ENCODE measurements around the gene ADRB1.
A peak's percentile ranks its signal among the peaks of the same experiment; 100 is the strongest.

ADRB1 gene

DNA sequence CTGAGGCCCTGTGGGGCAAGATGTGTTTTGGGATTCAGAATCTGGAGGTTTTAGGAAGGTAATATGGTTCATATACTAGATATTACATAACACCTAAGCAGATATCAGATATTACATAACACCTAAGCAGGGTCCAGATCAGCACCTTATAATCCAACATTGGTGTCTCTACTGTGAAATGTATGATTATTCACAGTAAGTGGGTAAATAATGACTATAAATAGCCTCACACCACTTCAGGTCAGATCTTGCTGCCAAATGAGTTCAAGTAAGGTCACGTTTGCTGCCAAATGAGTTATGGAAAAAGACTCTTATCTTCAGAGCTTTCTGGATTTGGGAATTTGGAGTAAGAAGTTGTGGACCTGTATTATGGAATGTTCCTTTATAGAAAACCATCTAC is 14.6 kb downstream of the ADRB1 start:
- DNase-seq = no peak

DNA sequence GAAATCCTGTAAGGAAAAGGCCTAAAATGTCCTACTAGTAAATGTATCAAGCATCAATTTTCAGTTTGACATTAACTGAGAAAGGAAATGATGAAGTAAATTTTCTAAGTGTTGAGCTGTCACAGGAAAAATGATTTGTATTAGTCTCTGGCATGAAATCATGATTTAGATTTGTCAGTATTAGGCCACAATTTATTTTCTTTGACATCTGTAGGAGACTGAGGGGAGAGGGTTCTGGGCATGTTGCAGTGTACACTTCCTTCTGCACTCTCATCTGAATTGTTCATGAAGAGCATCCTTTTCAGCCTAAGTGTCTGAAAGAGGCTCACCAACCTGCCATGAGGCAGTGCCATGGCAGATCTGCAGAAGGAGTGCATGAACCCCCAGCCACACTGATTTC is 15.9 kb downstream of the ADRB1 start:
- DNase-seq = no peak

DNA sequence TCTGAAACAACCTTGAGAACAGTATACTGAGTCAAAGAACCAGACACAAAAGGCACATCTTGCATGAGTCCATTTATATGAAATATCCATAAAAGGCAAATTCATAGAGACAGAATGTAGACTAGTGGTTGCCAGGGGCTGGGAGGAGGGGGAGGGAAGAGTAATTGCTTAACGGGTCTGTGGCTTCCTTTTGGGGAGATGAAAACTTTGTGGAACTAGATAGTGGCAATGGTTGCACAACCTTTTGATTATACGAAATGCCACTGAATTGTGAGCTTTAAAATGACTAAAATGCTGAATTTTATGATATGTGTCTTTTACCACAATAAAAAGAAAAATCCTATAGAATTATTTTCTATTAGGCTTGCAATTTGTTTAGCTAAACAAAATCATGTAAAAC is 16.8 kb downstream of the ADRB1 start:
- no peak for DNase-seq

DNA sequence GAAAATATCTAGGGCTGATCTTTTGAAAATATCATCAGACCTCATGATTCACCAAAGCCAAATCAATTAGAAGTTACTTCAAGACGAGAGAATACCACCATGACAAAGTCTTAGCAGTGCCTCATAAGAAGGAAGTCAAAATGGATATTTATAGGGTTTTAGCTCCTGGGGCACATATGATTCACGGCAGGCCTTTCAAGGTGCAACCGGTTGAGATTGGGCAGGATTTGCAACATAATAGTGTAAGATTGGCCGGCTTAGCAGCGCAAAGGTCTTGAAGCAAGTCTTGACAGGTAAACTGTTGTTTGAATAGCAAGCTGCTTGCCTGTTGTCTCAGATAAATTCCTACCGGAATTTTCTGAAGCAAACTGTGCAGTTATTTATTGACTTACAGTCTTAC is 17.5 kb downstream of the ADRB1 start:
- no peak for DNase-seq

DNA sequence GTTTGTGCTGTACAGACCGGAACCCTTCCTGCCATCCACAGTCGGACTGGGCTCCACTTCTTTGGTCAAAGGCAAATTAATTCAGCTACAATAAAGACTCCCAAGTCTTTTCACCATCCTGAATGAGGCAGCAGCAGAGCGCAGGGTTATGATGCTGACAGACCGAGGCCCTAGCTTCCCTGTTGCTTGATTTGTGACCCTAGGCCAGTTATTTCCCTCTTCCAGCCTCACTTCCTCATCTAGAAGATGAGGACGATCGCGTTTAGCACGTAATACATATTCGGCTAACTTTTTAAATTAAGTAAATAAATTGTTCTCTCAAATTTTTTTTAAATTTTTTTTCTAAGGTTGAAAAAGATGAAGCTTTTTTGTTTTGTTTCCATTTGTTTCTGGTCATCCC is 18.1 kb downstream of the ADRB1 start:
- no peak for DNase-seq

DNA sequence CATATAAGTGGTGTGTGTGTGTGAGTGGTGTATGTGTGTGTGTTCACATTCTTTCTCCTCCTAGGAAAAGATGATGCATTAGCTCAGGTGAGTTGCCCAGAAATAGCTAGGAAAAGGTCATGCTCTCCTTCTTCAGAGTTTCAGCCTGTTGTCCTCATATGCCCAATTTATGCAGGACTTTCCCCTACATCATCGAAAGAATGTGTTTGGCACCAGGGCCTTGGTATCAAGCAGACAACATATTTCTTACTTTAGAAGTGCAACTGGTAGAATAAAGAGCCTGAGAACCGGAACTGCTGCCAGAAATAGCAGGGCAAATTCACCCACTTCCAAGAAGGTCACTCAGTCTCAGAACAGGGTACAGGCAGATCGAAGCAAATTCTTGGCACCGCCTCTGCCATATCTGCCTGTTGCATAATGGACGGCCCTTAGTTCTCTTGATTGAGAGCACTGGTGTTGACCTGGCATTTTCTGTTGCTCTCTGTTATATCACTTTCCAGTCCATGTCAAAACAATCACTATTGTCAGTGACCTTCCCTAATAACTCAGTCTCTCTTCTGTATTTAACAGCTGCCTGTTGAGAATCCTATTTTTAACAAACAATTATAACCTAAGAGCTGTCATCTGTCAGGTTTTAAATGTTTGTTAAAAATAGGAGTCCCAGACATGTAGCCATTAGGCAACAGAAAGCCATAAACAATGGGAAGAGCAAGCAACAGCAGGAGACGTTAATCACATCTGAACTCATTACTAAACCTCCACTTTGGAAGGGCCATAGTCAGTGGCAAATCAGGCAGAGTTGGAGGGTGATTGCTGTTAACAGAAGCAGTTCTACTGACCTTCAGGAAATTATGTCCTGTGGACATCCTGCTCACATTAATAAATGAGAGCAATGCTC is 20.7 kb downstream of the ADRB1 start:
- no peak for DNase-seq

DNA sequence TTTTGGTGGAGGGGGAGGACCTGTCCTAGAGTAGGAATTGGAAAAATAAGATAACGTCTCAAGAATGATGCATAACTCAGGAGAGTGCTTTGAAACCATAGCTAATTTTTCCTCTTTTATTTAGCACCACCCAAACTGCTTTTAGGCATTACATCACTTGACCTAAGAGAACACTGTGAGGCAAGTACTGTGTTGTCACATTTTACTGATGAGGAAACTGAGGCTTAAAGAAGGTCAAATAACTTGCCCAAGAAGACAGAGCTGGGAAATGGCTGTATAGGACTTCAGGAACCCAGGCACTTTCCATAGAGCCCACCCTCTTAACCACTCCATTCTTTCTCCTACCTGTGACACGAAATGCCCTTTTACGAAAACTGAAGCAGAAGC is 21.4 kb downstream of the ADRB1 start:
- DNase-seq = no peak

DNA sequence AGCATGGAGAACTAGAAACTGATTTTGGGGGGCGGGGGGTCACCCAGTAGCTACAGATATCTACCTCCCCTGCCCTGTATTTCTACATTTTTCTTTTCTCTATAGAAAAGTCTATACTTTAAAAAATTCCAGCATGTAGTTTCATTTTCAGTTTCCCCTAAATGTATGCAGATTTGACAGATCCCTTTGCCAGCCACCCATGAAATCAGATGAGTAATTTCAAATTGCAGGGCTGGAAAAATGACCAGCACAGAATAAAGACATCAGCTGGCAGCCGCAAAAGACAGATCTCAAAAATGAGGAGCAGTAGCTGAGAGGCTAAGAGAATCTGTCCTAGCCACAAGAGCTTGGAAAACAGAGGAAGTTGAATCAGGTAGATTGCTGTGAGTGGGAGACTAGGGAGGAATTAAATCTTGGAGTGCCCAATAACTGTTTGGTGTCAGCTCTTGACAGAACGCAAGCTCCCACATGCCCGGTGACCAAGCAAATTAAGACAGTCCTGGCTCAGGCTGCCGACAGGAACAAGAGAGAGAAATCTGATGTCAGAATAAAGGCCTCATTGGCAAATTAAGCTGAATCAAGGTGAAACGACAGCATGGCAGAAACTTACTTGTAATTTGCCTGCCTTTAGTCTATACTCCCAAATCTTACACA is 24.5 kb downstream of the ADRB1 start:
- no peak for DNase-seq

DNA sequence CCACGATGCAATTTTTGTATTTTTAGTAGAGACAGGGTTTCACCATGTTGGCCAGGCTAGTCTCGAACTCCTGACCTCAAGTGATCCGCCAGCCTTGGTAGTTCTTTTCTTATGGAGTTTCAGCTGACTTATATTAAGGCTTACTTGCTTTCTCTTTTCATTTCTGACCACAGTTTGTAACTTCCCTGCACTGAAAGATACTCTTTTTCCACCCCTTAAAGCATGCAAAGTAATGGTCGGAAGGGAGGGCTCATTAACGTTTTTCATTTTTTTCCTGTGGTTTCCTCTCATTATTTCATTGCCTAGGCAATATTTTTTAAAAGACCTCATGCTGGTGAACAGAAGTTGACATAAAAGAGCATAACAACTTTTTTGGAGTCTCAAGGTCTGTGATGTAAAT is 27.0 kb downstream of the ADRB1 start:
- no peak for DNase-seq

DNA sequence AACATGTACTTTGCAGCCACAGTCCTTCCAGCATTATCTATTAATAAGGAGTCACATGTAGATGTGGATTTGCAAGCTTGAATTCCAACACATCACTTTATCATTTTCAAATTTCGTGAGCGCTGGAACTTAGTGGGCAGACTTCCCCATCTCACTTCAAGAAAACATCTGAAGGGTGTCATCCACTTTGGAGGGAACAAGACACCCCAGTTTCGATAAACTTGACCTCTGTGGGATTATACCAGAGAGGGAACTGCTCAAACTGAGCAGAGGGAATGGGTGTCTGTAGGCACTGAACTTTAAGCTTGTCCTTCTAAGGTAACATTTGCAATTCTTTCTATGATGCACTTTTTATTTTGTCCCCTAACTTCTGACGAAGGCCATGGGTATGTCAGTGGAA is 27.5 kb downstream of the ADRB1 start:
- no peak for DNase-seq

DNA sequence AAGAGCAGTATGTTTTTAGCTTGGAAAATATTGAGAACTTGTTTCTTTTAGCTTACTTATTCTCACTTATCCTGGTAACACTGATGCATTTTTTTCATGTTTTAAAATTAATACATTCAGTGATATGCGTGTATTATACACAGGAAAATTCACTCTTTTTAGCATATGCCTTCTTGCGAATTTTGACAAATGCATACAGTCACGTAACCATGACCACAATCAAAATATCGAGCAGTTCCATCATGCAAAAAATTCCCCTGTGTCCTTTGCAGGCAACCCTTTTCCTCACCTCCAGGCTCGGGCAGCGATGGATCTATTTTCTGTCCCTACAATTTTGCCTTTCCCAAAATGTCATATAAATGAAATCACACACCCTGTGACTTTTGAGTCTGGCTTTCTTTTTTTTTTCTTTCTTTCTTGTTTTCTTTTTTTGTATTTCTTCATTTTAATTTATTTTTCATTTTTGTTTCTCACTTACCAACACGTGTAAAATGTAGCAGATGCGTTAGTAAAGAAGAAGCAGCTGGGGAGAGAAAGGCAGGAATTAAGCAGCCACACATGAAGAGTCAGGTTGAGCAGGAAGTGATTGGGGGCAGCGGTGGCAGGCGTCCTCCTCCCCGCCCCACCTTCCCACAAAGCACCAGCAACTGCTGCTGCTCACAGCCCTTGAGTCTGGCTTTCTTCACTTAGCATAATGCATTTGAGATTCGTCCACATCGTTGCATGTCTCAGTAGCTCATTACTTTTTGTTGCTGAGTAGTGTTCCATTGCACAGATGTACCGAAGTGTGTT is 29.9 kb downstream of the ADRB1 start:
- peak; percentile 25 for DNase-seq

DNA sequence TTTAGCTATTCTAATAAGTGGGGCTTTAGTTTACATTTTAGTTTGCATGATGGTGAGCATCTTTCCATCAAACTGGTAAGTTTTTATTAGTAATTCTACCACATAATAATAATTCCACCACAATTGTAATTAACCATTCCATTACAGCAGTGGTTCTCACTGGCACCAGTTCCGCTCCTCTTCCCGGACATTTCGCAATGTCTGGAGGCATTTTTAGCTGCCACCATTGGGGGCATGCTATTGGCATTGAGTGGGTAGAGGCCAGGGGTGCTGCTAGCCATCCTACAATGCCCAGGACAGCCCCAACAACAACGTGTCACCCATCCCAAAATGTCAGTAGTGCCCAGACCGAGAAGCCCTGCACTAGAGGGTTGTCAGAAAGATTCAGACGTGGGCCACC is 31.4 kb downstream of the ADRB1 start:
- no peak for DNase-seq

DNA sequence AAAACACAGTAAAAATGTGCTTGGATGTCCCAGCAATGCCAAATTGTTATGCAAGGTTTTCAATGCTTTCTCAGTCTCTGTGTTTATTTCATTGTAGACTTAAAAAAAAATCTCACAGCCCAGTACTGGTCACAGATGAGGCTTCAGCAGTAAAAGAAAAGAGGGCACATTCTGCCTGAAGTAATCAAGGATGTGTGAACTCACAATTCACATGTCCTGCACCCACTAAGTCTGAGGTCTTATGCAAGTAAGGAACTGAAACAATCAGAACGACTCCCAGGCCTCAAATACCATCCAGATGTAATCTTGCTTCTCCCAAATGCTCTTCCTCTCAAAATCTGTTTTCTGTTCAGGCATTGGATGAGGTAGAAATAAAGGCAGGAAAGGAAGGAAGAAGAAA is 33.7 kb downstream of the ADRB1 start:
- DNase-seq = no peak

DNA sequence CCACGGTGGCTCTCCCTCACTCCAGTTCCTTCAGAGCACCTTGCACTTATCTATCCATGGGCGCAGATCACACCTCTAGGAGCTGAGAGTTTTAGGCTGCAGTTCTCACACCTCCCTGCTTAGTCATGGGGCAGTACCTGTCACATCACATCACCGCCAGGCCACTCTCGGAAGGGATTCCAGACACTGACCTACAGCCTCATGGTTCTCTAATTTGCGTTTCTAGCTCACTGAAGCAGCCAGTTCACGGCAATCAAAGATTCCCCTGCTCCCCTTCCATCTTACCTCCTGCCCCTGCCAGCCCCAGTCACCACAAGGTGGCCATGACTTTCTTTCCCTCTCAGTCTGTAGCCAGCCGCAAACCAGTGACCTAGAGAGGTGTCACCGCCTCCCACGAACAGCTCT is 34.2 kb downstream of the ADRB1 start:
- no peak for DNase-seq

DNA sequence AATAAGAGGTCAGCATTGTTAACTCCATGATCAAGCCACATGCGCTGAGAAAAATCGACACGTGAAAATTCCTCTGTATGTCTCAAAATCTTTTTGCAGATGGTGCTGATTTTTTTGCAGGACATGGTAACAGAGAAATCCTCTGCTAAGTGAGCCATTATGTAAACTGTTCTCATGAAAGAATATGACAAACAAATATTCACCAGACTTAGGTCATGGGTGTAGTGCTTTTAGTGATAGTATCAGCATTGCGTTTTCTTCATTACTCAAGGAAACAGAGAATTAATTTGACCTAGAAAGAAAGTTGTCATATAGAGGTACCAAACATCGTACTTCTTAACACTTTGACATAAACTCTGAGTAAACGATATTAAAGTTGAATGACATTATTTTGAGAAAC is 34.7 kb downstream of the ADRB1 start:
- no peak for DNase-seq

DNA sequence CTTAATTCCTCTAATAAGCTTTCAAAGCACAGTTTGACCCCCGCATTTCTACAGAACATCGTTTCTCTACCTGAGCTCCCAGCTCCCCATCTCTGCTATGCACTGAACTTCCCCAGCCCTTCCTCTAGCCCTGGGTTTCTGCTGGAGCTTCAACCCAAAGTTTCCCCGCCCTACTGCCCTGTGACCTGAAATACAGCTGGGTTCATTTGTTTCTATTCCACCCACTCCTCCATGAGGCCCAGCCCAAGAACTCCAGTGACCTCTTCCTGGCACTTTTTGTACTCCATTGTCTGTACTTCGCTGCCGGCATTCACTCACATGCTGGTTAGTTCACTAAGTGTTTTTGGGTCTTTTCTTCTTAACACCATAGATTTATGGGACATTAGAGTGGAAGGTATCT is 35.8 kb downstream of the ADRB1 start:
- DNase-seq = no peak

DNA sequence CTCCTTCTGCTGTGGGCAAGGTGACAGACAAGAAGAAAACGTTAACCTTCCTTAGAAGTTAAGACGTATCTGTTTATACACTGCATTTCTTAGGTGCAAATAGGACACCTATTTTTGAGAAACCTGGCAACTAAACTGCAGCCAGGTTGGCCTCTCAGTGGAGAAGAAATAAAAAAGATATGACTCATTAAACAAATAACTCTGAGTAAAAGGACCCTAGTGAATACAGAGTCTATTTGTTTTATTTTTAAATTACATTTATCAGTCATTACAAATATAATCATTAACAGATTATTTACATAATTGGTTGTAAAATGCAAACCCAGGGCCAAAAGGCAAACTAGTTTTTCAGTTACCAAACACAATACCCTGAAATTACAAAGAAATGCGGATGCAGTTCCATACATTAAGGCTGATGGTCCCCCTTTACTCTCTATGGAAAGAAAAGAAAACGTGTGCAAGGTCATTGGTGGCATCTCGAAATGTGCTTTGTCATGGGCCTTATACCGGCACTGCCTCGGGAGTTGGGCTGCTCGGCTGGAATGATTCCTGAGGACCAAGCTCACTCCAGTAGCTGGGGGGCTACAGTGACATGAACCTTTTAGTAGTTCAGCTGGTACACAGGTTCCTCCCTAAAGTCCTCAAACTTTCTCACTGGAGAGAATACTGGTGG is 38.4 kb downstream of the ADRB1 start:
- no peak for DNase-seq

DNA sequence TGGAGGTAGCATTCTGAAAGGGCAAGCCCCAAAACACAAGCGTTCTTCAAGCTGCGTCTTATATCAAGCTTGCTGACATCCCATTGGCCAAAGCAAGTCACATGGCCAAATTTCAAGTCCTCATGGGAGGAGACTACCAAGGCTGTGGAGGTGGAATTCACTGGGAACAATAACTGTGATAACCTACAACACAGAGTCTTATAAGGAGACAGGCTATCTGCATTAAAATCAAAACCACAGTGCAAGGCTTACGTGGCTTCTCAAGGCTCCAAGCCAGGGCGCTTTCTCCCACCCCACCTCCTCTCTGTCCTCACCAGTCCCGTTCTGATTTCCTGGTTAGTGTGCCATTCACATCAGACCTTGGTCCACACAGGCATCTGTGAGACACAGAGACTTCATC is 39.4 kb downstream of the ADRB1 start:
- no peak for DNase-seq

DNA sequence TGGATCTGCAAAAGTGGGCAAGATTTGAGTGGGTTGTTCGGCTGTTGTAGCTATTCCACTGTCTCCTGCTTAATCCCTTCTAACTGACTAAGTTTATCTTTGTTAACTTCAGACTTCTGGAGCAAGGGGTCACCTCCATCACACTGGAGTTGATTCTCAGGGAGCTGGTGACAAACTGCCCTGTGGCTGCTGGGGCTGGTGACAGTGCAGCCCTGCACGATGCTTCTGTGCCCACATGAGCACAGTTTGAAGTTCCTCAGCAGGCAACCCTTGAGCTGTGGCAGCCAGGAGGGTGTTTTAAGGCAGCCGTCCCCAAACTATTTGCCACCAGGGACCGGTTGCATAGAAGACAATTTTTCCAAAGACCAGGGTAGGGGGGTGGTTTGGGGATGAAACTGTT is 40.5 kb downstream of the ADRB1 start:
- no peak for DNase-seq

DNA sequence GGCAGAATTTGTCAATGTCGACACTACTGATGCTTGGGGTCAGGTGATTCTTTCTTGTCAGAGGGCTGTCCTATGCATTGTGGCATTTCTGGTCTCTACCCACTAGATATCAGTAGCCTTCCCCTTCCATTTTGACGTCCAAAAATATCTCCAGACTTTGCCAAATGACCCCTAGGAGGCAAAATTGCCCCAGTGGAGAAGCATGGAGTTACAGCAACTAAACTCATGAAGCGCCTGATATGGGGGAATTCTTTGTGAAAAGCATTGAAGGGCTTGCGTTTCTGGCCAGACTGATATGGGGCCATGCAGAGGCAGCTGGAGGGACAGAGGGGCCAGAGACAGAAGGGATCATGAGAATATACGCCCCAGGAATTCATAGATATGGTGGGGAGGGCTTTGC is 43.6 kb downstream of the ADRB1 start:
- no peak for DNase-seq

DNA sequence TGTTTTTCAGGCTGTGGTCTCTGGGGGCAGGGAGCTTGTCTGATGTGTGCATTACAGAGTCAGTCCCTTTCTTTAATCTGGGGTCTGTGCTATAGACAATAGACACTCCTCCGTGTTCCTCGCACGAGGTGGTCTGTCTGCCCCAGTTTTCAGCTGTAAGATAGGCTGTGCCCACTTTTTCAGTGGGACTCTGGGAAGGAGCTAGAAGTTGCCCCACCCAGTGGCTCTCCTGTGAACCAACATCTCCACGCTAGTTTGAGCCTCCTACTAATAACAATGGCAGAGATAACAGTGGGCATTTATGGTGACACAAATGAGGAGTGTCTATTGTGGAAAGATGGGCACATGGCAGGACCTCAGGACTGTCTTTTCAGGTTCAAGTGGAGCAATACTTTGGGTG is 44.0 kb downstream of the ADRB1 start:
- DNase-seq = no peak

DNA sequence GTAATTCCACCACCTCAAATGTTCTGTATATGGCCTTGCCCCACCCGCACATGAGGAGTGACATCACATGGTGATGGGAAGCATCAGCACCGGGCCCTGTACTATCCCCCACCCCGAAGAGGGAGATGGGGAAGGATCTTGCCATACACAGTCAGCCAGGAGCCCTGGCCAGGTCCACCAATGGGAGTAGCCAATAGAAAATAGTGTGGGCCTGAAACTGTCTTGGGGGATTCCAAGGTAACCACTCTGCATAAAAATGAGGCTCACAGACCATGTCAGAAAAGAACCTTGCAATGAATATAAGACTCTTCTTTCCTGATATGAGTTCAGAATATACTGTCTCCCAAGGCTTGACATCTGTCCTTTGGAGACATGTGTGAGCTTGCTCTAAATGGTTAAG is 51.1 kb downstream of the ADRB1 start:
- no peak for DNase-seq

Measured in CD4-positive, alpha-beta T cell treated with Interleukin-6 for 4 hours (primary cell).